Astrocyte of the hippocampus (primary cell): ENCODE measurements around the gene DMRTA2.
A peak's percentile ranks its signal among the peaks of the same experiment; 100 is the strongest.
"Not testable (repeated sequence)": the region's sequence is repeated elsewhere in the genome, so short reads cannot be mapped to it uniquely, and the experiment has no call there.

Experiments
- DNase-seq: peaks from one replicate; pipeline ENCODE4 v3.0.0; 2011; ENCODE audit warnings: low read depth, low spot score

Gene DMRTA2

GRCh38 chr1:50393522-50394120, 29.6 kb downstream of the DMRTA2 start:
- DNase-seq, result no peak

- DNase-seq, result not testable (repeated sequence)
Observed at GRCh38 chr1:50381551-50381950, 41.7 kb downstream of the DMRTA2 start.

- no peak for DNase-seq
Observed at GRCh38 chr1:50378770-50379169, 44.5 kb downstream of the DMRTA2 start.

GRCh38 chr1:50373532-50373931, 49.7 kb downstream of the DMRTA2 start:
- no peak for DNase-seq

- DNase-seq, result no peak
Observed at GRCh38 chr1:50371749-50372148, 51.5 kb downstream of the DMRTA2 start.

GRCh38 chr1:50369830-50370229, 53.4 kb downstream of the DMRTA2 start:
- DNase-seq, result no peak

GRCh38 chr1:50369008-50369634, 54.1 kb downstream of the DMRTA2 start:
- DNase-seq, result no peak

- DNase-seq, result peak; percentile 70
Observed at GRCh38 chr1:50368179-50369007, 54.9 kb downstream of the DMRTA2 start.
